HG03280 (cell line): ENCODE results near the gene MEF2C.
"Not testable (repeated sequence)": the region's sequence is repeated elsewhere in the genome, so short reads cannot be mapped to it uniquely, and the experiment has no call there.

Experiments used
- ATAC-seq: cut with Tn5 transposase; IDR thresholded peaks from one replicate; pipeline ENCODE4 v1.9.1; 2021; ENCODE audit warnings: mild to moderate bottlenecking, moderate library complexity; ENCODE audit not compliant: unreplicated experiment

The MEF2C gene

DNA sequence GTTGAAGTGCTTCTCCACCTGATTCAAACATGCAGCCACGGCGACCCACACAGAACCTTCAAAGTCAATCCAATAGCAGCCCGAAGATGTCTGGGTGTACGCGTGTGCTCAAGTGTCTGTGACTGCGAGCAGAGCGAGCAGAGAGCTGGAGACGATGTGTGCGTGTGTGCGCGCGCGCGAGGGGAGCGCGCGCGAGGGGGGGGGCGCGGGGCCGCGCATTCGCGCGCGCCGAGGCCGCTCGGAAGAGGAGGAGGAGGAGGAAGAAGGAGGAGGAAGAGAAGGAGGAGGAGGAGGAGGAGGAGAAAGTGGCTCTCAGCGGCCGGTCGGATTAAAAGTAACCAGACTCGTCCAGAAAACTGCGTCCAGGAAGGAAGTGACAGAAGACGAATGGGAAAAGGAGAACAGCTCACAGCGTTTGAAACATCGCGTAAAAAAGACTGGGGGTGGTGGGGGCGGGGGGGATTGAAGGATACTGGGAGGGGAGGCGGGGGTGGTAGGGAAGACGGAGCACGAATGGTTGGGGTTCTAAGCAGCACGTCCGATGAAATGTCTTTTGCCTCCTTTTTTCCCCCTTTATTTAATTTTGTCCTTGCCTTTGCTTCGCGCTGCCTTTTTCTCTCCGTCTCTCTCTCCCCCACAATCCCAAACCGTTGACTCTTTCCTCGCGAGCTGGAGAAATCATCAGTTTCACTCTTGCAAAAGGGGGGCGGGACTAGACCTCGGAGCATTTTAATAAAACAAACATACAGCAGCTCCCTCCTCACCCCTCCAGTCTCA, at the start of gene MEF2C:
Gene MEF2C, minus strand, starts transcription at position 126 of the 777 bp plus-strand sequence. CDS start 59,396 bp downstream, outside the sequence.
- peak; percentile 40 for ATAC-seq

DNA sequence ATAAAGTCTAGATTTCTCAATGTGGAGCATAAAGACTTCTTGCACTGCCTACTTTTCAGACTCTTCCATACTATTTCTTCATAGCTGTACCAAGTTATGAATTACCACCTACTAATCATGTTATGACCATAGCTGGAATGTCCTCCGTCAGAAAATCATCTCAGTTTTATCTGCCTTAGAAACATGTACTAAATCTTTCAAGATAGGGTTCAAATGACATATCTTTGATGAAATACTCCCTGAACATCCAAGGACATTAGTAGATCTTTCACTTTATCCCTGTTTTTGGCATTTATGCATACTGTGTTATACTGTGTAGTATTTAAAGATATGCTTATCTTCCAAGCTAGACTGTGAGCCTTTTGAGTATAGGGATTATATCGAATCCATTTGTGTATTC, 49.6 kb upstream of the MEF2C start:
- ATAC-seq: no peak

DNA sequence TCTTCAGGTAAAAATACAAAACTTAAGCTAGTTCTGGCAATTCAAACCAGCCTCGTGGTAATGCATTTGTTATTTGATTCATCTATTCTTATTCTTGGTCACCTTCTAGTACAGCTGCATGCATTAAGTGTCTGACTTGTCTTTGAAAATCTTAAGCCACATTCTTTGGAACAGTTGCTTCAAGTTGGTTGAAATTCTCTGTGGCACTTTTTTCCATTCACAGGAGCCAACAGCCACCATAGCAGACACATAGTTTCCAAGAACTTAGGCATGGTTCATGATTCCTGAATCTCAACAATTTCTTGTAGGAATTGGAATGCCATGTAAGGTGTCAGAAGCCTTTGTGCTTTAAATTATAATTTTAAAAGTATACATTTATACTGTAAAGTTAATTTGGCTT, 47.4 kb upstream of the MEF2C start:
- ATAC-seq: no peak

DNA sequence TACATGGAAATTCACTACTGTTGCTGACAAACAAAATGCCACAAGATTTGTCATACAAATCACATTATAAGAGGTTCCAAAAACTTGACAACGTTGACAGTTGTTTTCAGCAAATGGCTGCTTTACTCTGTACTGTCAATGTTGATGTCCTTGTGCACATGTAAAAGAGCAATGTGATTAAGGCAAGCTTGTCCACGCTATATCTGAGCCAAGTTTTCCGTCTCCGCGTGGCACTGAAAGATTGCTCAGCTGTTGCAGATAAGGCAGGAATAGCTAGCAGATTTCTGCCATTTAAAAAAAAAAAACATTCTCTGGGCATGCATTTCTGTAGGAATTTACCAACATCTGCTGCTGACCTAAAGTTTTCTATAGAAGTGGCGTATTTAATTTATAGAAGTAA, 46.4 kb upstream of the MEF2C start:
- no peak for ATAC-seq

DNA sequence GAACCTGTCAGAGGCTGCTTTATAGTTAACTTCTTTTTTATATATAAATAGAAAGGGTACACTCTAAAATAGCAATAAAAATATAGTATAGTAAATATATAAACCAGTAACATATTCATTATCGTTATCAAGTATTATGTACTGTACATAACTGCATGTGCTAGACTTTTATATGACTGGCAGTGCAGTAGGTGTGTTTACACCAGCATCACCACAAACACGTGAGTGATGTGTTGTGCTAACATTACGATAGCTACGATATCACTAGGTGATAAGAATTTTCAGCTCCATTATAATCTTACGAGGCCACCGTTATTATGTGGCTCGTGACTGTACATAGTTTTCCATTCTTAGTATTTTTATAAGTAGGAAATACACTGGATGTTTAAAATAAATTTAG, 43.8 kb upstream of the MEF2C start:
- no peak for ATAC-seq

DNA sequence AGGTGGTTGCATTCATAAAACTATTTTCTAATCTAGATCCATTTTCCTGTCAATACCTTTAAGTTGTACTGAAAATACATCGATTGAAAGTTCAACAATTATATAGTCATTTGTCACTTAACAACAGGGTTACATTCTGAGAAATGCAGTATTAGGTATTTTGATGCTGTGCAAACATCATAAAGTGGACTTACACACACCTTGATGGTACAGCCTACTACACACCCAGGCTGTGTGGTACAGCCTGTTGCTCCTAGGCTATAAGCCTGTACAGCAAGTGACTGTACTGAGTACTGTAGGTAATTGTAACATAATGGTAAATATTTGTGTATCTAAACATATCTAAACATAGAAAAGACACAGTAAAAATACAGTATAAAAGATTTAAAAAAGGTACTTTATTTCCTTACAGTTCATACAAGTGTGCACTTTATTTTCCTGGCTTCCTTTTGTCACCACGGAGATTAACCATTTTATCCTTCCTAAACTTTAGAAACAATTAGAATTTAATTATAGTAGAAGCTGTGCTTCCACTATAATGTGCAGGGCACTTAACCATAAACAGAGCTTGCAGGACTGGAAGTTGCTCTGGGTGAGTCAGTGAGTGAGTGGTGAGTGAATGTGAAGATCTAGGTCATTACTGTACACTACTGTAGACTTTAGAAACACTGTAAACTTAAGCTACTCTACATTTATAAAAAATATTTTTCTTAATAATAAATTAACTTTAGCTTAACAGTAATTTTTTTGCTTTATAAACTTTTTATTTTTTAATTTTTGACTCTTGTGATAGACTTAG, 42.9 kb upstream of the MEF2C start:
- ATAC-seq: no peak

DNA sequence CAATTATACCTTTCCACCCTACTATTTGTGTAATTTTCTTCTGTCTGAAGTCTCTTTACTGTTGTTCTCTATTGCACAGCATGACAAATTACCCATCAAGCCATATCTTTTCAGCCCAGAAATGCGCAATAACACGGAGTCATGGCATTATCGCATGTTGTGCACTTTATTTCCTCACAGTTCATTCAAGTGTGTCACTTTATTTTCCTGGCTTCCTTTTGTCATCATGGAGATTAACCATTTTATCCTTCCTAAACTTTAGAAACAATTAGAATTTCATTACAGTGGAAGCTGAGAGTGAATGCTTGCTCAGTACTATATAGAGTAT, 41.3 kb upstream of the MEF2C start:
- ATAC-seq: no peak

DNA sequence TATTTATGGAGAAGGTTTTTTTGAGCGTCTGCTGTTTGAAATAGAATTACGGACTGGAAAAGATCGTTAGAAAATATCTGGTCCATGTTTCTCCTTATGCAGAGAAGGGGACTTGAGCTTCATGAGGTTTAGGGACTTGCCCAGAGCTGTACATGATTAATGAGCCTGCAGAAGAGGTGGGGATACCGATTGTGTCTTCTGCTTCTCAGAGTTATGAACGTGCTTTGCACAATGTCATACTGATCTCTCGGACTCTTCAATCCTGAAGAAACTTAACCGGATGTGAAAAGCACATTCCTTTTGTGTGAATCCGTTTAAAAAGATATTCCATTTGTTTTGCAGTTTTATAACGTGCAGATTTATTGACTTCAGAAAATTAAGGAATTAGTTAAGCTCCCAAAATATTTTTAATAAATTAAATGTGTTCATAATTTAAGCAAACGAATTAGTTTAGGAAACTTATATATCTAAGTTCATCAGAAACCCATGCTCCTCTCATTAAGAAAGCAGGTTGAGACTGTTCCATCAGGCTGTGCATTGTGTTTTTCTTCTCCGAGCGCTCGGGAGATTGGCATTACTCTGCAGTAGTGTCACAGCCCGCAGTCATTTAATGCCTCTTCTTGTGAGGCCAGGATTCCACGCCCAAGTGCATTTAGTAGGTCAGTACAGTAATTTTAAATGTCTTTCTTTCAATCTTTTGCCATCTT, 40.8 kb upstream of the MEF2C start:
- ATAC-seq: no peak

DNA sequence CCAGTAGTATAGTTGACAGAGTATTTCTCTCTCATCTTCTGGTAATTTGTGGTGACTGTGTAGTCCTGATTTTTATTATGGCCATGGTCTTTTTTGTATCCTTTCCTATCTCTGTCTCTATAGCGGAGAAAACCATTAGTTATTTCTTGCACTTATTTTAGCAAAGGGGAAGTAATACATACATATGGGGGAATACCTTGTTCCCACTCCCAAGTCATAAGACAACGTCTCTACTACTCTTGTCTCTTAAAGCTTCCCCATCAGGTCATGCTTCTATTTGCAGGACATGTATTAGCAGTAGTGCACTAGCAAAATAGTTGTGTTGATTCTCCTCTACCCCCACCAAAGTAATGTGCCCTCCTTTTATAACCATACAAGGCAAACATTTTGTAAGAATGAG, 29.8 kb upstream of the MEF2C start:
- not testable (repeated sequence) for ATAC-seq

DNA sequence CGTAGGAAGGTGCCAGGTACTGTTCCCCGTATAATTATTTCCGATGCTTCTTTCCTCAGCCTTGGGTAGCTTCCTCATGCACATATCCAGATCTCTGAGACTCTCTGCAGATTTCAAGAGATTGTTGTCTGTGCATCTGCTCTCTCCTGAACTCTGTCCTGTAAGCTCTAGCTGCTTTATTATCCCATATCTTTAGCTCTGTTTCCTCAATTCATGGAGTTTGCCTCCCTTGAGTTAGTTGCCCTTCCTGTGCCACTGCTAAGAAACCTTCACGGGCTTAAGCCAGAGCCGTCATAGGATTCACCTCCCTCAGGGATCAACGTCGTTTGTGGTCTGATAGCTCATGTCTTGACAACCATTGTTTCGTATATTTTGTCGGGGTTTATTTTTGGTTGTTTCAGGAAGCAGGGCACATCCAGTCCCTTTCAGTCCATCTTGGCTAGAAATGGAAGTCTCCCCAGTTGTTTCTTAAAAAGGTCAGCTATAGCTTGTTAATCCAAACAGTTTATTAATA, 28.1 kb upstream of the MEF2C start:
- not testable (repeated sequence) for ATAC-seq

DNA sequence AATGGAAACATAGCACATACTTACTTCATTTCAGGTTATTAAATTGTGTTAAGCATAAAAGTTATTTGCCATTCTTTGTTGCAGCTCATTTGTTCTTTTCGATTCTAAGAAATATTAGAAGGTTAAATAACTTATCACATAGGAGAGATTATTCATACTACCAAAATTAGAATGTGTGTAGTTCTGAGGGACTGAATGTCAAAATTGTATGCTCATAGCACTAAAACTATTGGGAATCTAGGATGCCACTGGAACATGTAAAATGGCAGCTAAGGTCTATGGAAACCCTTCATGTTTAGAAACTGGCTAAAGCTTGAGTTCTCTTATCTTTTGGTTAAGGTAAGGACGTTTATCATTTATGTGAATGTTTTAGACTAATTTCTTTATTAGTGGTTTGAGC, 21.5 kb upstream of the MEF2C start:
- ATAC-seq: not testable (repeated sequence)

DNA sequence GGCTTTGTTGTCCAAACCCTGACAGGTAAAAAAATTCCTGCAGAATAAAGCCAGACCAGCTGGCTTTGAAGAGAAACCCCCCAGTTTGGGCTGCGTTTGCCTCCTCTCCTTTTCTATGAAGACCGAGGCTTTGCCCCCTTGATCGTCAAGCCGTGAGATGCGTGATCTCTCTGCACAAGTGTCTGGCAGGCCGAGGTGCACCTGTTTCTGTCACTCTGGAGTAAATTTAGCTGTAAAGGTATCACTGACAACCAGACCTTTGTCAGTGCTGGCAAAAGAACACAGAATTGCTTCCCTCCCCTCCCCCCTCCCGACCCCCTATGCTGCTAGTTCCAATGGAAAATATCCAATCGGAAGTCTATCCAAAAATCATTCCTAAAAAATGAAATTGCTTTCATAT, 21.0 kb upstream of the MEF2C start:
- ATAC-seq: not testable (repeated sequence)

DNA sequence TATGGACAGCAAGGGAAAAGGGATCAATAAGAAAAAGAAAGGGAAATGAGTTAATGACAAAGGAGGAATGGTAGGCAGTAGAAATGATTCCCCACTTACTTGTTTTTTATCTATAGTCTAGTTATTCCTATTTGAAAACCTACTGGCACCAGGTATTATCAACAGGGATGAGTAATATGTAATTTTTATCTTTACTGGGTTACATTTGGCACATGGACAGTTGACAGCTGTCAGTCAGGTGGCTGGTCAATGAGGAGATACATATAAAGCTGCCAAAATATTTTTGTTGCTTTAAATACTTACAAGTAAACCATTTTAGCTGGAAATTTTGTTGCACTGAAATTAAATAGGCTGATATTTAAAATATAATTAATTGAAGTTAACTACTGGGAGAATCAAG, 18.1 kb upstream of the MEF2C start:
- not testable (repeated sequence) for ATAC-seq

DNA sequence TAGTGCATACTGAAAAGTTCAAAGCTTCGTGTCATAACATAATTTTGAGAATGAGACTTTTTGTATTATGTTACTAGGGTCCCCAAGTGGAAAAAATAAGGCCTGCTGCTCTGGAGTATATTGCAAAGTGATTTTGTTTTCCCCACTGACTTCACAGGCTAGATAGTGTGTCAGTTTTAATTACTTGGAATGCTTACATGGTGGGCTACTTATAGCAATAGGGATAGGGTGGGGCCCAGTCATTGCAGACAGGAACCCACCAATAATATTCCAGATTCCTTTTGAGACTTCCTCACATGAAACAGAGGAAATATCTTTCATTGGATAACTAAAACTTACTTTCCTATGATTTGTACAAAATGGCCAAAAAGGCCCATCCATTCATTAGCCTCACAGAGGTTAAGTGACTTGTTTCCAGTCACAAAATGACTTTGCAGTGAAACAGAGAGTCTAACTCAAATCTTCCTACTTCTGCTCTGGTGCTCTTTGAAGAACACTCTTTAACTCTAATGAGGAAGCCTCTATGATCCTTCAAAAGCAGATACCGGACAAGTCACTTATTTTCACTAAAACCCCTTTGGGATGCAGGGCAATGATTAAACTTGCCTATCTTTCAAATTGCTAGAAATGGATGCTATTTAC, 16.2 kb upstream of the MEF2C start:
- ATAC-seq: no peak

DNA sequence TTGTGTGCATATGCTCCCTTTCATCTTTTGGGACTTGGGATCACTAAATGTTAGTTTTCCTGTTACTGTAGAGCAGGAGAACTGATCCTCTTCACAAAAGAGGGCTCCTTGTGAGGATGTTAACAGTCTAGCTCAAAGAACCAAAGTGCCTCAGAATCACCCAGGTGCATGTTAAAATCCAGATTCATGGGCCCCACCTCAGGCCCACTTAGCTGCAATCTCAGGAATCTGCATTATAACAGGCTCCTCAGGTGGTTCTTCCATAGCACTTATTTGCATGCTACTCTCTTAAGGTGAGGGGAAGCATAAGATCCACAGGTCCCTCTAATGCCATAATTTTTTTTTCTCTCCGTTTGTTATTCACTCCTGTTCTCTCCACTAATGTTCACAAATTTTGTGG, 14.8 kb upstream of the MEF2C start:
- ATAC-seq: no peak

DNA sequence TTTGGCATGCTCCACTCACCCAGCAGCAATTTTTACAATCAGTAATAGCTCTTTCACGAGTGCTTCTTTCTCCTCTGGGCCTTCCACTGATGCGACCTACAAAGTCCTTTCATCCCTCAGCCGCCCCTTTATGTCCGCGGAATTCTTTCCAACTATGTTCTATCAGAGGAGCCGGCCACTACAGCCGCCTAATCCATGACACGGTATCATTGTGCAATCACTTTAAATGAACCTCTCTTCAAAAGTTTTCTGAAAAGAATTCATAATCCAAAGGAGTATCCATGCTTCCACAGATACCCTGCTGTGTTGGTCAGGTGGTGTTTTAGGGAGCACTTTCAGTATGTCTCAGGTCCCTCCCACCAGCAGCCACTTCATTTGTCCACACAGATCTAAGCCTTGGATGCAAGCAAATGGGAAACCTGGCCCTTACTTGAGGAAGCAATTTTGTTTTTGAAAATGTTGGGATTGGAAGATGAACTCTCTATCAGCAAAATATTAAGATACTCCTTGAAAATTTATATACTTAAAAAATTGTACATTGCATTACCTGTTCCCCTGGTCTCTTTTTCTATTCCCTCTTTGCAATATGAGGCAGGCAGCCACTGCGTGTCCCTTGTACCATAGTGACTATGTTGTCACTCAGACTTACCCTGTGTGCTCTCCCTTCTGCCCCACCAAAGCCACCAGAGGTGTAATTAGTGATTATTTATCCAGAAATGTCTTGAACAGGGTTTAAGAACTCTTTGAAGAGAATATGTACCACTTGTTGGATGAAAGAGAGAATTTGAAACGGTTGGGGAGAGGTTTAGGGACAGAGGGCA, 12.9 kb upstream of the MEF2C start:
- ATAC-seq: no peak

DNA sequence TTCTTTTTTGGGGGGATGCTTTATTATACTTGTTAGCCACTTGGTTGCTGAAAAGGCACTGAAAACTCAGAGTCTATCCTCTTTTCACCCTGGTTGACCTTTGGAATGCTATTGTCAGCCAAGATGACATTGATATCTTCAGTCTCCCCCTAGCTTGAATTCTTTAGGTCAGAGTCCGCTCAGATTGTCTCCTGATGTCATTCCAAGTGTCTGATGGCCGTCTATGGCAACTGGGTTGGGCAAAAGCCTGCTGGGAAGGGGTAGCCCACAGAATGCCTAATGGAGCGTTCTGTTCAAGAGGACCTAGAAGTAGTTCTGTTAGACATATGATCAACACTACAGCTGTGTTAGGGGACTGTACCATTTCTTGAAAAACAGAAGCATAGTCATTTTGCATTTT, 9.7 kb upstream of the MEF2C start:
- ATAC-seq: no peak

DNA sequence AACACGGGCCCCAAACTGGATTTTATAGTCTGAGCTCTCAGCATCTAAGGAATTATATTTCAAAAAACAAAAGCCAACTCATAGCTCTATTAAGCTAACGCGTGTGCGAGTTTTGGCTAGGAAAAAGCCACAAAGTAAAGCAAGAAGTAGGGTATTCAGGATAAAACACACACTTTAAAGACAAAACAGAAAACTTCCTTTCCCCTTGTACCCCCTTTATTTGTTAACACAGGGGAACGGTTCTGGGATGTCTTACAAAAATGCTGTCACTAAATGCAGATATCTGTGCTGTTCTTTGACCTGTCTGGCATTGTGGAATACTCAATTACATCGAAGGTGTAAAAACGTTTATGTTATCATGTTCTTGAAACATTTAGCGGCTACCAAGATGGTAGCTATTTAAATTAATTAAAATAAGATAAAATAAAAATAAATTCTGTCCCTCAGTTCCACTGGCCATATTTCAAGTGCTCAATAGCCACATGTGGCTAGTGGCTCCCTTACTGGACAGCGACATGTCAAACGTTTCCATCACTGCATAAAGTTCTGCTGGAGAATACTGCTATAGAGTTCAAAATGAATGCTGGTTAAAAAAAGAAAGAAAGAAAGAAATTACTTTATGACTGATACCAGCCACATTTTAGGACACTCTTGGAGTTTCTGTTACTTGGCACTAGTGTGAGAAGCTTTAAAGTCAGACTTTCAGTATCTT, 7.2 kb upstream of the MEF2C start:
- ATAC-seq: no peak

DNA sequence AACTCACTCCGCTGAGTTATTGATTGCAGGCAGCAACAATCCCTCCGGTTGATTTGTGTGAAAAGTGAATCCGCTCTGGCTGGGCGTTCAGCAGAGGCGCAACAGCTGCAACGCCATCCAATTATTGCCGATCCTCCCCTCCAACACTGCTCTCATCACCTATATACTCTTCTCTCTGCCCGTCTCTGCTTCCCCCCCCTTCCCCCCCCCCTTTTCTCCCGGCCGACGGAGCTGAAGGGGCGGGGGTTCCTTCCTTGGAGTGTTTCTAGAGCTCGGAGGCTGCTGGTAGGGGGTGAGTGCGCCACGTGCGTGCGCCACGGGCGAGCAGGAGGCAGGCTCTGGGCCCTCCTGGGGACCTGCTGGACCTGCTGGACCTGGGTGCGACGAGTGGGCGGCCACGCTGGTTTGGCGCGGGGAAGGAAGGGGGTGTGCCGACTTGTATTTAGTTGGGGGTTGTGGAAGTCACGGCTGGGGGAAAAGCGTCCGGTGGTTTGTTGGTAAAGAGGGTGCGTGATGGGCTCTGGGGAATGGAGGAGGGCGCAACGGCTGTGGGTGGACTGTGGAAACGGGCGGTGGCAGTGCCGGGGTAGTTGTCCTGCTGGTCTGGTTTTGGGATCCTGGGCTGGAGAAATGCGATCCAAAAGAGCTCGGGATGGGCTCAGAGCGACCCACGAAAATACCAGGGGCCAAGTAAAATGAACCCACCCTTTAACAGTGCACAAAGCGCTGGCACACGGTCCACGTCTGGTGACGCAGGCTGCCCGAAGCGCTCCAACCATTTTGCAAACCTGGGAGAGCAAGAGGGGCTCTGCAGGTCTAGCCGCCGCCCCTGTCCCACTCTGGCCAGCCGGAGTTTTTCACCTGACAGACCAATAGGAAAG, 6.4 kb upstream of the MEF2C start:
- peak; percentile 28 for ATAC-seq
